Hindlimb muscle (tissue), 1 donor: Measurements from ENCODE around the gene CCL26. TPM values are rescaled to one million over a fixed set of nuclear protein-coding genes. Genes with fewer than 3 reads are reported as not detected.
A peak's percentile ranks its signal among the peaks of the same experiment; 100 is the strongest.
"Not testable (repeated sequence)": the region's sequence is repeated elsewhere in the genome, so short reads cannot be mapped to it uniquely, and the experiment has no call there.

Experiments
- DNase-seq: peaks from one replicate; pipeline ENCODE4 v3.0.0-alpha.2; 2013
- polyA plus RNA-seq: library from polyadenylated mRNA; unstranded; fragments of 120-200 nt; gene quantifications from one replicate; pipeline ENCODE4 v1.2.1, GENCODE V29; 2013; ENCODE audit not compliant: insufficient read length

Gene CCL26
- polyA plus RNA-seq, 1 donor, result 1.6 TPM

GRCh38 chr7:75789361-75789924 is 17.4 kb upstream of the CCL26 start:
- peak; percentile 50 for DNase-seq

DNA sequence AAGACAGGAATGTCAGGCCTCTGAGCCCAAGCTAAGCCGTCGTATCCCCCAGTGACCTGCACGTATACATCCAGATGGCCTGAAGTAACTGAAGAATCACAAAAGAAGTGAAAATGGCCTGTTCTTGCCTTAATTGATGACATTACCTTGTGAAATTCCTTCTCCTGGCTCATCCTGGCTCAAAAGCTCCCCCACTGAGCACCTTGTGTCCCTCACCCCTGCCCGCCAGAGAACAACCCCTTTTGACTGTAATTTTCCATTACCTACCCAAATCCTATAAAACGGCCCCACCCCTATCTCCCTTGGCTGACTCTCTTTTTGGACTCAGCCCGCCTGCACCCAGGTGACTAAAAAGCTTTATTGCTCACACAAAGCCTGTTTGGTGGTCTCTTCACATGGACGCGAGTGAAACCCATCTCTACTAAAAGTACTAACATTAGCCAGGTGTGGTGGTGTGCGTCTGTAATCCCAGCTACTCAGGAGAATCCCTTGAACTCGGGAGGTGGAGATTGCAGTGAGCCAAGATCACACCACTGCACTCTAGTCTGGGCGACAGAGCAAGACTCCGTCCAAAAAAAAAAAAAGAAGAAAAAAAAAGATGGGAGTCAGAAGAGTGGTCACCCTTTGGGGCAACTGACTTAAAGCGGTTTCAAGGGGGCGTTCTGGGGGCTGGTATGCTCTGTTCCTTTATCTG is 16.3 kb upstream of the CCL26 start:
- DNase-seq, result not testable (repeated sequence)

DNA sequence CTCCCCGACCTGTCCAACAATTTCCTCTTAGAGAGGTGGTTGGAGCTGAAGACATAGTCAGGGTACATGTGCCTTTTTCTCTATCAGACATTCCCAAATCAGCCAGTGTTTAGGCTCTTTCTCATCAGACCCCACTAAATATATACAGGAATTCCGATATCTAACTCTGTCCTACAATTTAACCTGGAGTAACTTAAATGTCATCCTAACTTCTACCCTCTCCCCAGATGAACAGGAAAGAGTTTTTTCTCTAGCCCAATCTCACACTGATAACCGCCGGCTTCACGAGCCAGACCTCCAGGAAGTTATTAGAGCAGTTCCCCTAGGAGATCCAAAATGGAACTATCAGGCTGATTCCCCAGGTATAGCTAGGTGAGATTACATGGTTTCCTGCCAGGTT is 11.0 kb upstream of the CCL26 start:
- DNase-seq, result not testable (repeated sequence)

GRCh38 chr7:75780647-75781273 is 8.7 kb upstream of the CCL26 start:
- not testable (repeated sequence) for DNase-seq

- DNase-seq, result not testable (repeated sequence)
Measured at GRCh38 chr7:75779516-75779915, 7.5 kb upstream of the CCL26 start.

GRCh38 chr7:75779035-75779434 is 7.0 kb upstream of the CCL26 start:
- not testable (repeated sequence) for DNase-seq

DNA sequence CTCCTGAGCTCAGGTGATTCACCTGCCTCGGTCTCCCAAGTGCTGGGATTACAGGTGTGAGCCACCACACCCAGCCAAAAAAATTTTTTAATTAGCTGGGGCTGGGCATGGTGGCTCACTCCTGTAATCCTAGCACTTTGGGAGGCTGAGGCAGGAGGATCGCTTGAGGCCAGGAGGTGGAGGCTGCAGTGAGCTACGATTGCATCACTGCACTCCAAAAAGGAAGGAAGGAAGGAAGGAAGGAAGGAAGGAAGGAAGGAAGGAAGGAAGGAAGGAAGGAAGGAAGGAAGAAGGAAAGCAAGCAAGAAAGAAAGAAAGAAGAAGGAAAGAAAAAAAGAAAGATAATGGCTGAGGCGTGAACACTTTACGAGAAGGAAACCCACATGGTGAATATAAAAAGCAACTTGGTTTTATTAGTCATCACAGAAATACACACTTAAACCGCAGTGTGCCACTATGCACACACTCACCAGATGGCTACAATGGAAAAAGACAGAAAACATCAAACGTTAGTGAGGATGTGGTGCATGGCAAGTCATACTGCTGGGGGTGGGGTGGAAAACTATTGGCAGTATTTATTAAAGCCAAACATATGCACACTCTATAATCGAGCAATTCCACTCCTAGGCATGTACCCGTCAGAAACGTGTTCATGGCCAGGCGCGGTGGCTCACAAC is 4.4 kb upstream of the CCL26 start:
- no peak for DNase-seq

- not testable (repeated sequence) for DNase-seq
Measured at GRCh38 chr7:75773958-75774357, 1.9 kb upstream of the CCL26 start.

- no peak for DNase-seq
Measured at GRCh38 chr7:75771224-75771623, 787 bp downstream of the CCL26 start.

DNA sequence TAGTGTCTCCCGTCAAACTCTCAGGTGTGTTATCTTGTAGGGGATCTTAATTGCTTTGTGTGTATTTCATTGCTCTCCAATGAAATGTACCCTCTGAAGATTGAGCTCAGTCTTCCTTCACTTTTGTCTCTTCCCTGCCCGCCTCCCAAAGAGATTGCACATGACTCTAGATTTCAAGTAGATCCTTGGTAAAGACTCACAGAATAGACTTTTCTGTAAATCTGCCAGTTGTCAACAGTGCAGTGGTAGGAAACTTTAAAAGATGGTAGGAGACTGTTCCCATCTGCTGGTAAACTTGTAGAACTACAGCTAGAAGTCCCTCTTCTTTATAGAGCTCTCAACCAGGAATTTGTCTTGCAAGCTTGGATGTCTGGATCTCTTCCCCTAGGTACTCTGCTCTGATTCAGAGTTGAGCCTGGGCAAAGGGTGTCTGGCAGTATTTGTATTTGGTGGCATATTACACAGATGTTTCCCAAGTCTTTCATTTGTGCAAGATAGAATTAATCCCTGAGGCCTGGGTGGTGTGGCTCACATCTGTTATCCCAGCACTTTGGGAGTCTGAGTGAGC is 9.6 kb downstream of the CCL26 start:
- DNase-seq, result peak; percentile 44

- DNase-seq, result not testable (repeated sequence)
Measured at GRCh38 chr7:75761801-75762200, 10.2 kb downstream of the CCL26 start.

DNA sequence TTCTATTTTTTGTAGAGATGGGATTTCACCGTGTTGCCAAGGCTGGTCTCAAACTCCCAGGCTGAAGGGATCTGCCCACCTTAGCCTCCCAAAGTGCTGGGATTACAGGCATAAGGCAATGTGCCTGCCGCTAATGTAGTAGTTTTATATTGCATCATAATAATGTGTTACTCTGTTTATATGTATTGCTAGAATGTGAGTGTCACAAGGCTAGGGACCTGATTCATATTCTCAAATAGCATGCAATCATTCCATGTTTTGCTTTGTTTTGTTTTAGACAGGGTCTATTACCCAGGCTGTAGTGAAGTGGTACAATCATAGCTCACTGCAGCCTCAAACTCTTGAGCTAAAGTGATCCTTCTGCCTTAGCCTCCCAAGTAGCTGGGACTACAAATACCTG is 13.5 kb downstream of the CCL26 start:
- DNase-seq, result no peak

DNA sequence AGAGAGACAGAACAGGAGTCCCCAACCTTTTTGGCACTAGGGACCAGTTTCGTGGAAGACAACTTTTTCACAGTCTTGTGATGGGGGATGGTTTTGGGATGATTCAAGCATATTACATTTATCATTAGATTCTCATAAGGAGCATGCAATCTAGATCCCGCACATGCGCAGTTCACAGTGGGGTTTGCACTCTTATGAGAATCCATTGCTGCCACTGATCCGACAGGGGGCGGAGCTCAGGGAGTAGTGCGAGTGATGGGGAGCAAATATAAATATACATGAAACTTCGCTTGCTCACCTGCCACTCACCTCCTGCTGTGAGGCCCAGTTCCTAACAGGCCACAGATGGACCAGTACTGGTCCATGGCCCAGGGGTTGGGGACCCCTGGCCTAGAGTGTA is 14.2 kb downstream of the CCL26 start:
- no peak for DNase-seq

DNA sequence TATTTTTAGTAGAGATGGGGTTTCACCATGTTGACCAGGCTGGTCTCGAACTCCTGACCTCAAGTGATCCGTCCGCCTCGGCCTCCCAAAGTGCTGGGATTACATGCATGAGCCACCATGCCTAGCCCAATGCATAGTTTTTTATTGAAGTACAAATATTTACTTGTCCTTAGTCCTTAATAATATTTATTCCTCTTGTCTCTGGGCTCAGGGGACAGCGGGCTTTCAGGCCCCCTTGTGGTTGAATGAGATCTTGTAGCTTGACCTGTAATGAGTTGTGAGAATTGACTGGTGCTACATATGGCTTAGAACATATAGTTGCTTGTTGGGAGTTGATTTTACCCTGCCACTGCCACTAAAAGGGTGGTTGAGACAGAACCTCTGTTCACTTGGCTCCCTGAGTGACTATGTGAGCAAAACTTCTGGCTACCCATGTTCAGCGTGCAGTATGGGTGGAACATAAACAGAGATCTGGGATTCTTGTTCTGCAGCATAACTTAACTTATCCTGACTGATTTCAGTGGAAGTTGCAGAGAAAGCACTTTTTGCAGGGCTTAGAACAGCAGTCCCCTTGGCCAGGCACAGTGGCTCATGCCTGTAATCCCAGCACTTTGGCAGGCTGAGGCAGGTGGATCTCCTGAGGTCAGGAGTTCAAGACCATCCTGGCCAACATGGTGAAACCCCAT is 14.9 kb downstream of the CCL26 start:
- no peak for DNase-seq

DNA sequence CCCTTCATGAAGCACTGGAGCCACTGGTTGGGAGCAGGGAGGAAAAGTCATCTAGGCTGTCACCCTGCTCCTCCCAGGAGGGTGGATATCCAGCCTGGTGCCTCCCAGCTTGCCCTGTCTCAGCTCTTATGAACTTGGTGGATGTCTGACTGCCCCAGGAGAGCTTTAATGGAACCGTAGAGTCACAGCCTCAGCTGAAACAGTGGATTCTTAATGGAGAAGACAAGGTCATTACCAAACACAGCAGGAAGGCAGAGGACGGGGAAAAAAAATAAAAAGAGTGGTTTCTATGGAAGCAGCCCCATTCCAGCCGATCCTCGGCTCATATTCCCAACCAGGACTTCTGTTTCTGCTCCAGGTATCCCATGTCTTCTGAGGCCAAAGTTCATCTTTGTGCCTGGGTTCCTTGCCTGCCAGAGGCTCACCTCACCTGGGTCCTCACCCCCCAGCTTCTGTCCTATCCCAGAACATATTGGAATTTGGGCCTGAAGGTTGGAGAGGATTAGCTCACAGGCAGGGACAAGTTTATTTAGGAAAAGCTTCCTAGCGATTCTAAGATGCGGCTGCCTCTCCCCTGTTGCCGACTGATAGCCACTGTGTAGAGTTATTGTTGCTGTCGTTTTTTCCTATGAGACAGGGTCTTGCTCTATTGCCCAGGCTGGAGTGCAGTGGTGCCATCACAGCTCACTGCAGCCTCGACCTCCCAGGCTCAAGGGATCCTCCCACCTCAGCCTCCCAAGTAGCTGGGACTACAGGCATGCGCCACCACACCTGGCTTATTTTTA is 15.6 kb downstream of the CCL26 start:
- no peak for DNase-seq

GRCh38 chr7:75743455-75743859 is 28.6 kb downstream of the CCL26 start:
- DNase-seq, result no peak

DNA sequence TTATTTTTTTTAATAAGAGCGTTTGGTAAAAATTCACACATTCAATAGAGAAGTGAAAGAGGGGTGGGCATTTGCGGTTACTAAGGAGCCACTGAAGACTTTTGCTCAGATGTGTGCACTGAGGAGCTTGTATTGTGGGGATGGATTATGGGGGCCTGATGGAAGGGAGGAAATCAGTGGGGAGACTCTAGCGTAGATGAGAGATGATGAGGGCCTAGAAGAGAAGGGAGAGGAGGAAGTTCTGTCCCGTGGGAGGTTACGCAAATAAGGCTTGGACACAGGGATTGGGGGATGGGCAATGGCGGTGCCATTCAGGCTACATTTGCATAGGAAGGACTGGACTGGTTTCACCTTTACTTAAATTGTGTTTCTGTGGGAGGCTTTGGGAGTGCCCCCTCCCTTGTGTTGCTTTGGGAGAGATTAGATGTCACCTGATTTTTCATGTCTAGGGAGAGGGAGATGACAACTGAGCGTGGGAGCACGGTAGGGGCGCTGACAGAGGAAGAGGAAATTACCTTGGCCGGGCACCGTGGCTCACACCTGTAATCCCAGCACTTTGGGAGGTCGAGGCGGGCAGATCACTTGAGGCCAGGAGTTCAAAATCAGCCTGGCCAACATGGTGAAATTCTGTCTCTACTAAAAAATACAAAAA is 31.0 kb downstream of the CCL26 start:
- no peak for DNase-seq

DNA sequence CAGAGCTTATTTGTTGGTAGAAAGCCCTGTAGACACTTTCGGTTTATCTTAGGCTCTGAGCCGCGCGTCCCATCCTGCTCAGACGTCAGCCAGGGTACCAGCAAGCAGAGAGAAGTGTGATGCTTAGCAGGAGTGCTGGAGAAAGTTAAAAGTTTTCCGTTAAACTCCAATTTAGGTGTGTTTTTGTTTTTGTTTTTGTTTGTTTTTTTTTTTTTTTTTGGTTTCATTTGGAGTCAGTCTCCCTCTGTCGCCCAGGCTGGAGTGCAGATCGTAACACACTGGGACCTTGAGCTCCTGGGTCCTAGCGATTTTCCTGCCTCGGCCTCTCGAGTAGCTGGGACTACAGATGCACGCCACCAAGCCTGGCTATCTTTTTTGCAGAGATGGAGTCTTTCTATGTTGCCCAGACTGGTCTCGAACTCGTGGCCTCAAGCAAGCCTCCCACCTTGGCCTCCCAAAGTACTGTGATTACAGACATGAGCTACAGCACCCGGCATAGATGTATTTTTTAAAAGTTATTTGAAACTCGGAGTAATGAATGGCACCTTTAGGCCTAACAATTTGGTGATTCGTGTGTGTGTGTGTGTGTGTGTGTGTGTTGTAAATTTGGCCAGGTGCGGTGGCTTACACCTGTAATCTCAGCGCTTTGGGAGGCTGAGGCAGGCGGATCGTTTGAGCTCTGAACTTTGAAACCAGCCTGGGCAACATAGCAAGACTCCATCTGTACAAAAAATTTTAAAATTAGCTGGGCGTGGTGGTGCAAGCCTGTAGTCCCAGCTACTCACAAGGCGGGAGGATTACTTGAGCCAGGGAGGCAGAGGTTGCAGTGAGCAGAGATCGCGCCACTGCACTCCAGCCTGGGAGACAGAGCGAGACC is 32.0 kb downstream of the CCL26 start:
- no peak for DNase-seq

DNA sequence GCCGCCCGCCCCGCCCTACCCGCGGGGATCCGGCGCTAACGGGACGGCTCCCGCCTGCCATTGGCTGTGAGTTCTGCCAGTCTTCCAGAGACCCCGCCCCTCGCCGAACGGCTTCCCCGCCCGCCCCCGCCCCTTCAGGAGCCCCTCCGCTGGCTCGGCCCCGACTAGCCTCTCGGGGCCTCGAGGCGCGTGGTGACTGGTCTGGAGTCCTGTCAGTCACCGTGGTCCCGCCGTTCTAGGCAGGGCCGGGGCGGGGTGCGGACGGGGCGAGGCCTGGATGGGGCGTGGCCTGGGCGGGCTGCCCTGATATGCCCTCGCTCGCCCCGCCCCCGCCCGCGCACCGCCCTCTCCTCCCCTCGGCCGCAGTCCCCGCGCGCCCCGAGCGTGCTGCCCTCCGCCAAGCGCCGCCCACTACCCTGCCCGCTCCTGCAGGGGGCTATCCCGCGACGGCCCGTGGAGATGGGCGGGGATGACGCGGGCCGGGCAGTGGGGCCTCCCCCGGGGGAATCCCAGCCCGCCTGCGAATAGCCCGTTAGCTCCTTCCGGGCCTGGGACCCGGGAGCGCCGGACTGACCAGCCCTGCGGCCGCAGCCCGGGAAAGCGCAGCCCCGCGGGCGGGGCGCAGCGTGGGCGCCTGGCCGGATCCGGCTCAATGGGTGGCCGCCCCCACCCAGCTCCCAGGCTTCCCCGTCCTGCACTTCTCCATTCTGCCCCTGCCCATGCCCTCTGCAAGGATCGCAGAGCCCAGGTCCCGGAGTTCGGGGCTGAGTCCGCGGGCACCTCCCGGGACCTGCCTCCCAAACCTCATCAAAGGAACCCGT is 32.8 kb downstream of the CCL26 start:
- peak; percentile 98 for DNase-seq
